Frontal cortex (tissue), 4 donors: ENCODE results near the gene AKR1A1. TPM values are rescaled to one million over a fixed set of nuclear protein-coding genes. Genes with fewer than 3 reads are reported as not detected.
"Not testable (repeated sequence)": the region's sequence is repeated elsewhere in the genome, so short reads cannot be mapped to it uniquely, and the experiment has no call there.

Experiments used
- DNase-seq, 2 donors: peaks; one replicate each; pipeline ENCODE4 v3.0.0; 2012; ENCODE audit warnings: low spot score in 2 of 2
- FAIRE-seq: peaks from 2 replicates; lab custom pipeline; 2012; peaks lifted over from hg19 to GRCh38; lab: Jason Lieb, UNC
- total RNA-seq: library from RNA; depleted of rRNA; stranded (reverse); fragments of >200 nt; gene quantifications from one replicate; pipeline ENCODE4 v1.2.3, GENCODE V29; 2014
- donor health status: control.
- donor health status: control.
- donor health status: control.

Gene AKR1A1
- total RNA-seq, 1 donor from 2014 or later: 74.6 TPM

DNA sequence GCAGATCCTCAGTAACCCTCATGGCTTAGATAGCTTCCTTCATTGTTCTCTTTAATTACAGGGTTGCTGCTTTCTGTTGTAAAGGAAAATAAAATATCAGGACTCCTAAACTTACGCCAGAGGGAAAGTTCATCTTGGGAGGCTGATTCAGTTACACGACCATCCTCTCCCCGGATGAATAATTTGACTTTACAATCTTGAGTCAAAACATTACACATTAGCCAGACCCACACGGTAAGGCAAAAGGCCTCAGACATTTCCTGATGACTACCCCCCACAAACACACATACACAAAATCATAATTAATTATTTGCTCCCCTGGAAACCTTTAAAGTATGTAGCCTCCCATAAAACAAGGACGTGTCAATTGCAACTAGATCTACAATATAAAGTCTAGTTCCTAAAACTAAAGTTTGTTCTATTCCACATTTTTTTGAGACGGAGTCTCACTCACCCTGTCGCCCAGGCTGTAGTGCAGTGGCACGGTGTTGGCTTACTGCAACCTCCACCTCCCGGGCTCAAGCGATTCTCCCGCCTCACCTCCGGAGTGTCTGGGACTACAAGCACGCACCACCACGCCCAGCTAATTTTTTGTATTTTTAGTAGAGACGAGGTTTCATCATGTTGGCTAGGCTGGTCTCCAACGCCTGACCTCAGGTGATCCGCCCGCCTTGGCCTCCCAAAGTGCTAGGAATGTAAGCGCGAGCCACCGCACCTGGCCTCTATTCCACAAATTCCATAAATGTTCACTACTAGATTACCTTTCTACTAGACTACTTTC lies 28.1 kb upstream of the AKR1A1 start:
- no peak for FAIRE-seq
- DNase-seq: no peak

DNA sequence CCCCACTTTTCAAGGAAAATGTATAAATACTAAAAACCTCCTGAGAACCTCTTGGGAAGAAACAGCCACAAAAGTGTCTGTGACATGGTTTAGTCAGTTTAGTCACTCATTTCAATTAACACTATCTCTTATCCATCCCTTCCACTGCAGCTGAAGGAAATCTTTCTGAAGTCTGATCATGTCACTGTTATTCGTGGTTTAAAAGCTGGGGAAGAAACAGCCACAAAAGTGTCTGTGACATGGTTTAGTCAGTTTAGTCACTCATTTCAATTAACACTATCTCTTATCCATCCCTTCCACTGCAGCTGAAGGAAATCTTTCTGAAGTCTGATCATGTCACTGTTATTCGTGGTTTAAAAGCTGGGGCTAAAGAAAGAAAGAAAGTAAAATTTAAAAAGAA lies 27.1 kb upstream of the AKR1A1 start:
- FAIRE-seq, DNase-seq: not testable (repeated sequence)

DNA sequence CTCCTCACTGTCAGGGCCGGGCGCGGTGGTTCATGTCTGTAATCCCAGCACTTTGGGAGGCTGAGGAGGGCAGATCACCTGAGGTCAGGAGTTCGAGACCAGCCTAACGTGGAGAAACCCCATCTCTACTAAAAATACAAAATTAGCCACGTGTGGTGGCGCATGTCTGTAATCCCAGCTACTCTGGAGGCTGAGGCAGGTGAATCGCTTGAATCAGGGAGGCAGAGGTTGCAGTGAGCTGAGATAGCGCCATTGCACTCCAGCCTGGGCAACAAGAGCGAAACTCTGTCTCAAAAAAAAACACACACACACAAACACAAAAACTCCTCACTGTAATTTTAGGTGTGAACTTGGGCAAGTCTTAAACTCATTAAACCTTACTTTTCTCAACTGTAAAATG lies 26.7 kb upstream of the AKR1A1 start:
- FAIRE-seq, DNase-seq: not testable (repeated sequence)

DNA sequence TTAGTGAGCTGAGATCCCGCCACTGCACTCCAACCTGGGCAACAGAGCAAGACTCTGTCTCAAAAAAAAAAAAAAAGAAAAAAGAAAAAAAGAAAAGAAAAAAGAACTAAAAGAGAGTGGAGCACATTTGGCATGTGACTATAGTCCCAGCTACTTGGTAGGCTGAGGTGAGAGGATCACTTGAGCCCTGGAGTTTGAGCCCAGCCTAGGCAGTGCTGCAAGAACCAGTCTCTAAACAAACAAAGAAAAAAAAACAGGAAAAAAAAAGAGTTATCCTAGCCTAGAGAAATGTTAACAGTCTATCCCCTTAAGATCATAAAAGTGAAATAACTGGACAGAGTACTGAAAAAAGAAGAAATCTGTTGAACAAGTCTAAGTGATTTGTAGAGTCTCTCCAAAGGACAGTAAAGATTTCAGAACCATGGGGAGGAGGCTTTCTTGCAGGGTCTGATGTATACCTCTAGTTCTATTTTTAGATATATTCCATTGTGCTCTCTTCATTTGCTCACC lies 24.4 kb upstream of the AKR1A1 start:
- DNase-seq (no peak), FAIRE-seq (no peak)

DNA sequence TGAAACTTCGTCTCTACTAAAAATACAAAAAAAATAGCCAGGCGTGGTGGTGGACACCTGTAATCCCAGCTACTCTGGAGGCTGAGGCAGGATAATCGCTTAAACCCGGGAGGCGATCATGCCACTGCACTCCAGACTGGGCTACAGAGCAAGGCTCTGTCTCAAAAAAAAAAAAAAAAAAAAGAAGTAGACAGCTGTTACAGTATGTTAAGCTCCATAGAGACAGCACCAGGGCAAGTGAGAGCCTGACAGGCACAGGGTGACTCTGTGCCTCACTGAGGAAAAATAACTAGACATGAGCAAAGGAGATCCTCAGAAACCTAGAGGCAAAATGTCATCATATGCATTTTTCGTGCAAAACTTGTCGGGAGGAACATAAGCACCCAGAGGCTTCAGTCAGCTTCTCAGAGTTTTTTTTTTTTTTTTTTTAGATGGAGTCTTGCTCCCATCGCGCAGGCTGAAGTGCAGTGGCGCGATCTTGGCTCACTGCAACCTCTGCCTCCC lies 19.9 kb upstream of the AKR1A1 start:
- no peak for FAIRE-seq
- no peak for DNase-seq

DNA sequence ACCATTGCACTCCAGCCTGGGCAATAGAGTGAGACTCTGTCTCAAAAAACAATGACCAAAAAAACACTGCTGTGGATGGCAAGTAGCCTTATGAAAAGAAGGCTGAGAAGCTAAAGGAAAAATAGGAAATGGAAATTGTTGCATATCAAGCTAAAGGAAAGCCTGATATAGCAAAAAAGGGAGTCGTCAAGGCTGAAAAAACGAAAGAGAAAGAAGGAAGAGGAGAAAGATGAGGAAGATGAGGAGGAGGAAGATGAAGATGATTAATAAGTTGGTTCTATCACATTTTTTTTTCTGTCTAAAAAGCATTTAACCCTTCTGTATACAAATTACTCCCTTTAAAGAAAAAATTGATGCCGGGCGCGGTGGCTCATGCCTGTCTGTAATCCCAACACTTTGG lies 18.8 kb upstream of the AKR1A1 start:
- FAIRE-seq (no peak), DNase-seq (no peak)

DNA sequence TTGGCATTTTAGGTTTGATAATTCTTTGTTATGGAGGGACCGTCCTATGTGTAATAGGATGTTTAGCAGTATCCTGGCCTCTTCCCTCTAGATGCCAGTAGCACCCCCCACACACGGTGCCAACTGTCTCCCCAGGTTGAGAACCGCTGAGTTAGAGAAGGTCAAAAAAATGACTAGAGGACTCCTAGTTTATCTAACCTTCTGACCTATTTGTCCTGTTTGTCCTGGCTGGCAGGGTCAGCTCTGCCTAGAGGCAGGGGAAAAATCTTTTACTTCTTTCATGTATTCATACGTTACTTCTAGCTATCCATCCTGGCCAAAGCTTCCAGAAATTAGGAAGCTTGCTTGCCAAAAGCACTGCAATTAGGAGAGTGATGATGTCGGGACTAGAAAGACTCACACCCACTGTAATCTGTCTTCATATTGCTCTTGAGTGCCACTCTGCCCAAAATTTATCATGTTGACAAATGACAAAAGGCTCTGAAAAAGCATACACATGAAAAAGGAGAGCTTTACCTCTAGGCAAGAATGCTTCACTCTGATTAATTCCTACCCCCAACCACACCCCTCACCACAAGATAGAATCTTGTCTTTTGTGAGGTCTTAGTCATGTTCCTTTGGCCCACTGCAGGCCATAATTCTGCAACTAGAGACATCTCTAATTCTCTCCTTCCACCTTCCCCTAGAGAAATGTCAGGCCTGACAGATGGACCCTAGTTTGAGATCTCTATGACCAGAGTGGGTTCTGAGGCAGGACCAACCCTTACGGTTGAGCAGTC lies 14.4 kb upstream of the AKR1A1 start:
- FAIRE-seq (no peak), DNase-seq (no peak)

DNA sequence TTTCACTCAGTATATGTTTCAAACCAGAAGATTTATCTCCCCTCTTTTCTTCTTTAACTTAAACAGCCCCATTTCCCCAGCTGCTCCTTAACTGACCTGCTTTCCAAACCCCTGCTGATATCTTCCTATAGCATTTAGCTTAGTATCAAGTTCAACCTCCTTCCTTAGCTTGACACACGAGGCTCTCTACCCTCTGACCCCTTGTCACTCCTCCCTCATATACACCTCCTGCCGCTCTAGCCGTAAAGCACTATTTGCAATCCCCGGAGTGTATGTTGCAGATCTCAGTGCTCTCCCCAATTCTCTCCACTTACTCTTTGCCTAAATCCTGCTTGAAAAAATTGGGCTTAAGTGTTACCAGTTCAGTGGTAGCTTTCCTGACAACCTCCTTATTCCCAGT lies 13.7 kb upstream of the AKR1A1 start:
- DNase-seq (no peak), FAIRE-seq (no peak)

DNA sequence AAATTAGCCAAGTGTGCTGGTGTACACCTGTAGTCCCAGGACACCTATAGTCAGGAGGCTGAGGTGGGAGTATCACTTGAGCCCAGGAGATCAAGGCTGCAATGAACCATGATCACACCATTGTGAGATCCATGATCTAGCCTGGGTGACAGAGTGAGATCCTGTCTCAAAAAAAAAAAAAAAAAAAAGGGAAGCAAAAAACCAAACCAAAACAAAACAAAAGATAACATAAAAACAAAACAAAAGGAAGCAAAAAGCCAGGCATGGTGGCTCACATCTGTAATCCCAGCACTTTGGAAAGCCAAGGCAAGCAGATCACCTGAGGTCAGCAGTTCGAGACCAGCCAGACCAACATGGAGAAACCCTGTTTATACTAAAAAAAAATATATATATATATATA lies 9.4 kb upstream of the AKR1A1 start:
- FAIRE-seq (no peak), DNase-seq (no peak)

DNA sequence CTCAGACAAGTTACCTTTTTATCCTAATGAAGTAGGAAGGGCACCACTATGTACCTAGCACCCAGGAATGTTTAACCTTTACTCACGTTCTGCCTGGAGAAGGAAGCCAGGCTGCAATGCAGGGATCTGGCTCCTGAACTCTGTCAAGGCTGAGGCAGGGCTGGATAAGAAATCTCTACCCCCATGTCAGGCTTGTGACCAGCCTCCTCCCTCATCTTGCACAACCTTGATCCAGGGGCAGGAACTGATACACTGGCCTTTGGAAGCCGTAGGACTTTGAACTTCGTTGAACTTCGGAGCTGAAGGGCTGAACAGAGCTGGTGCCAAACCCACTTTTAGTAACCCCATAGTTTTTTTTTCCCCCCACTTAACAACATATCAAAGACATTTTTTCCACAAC lies 8.0 kb upstream of the AKR1A1 start:
- DNase-seq (no peak), FAIRE-seq (no peak)

DNA sequence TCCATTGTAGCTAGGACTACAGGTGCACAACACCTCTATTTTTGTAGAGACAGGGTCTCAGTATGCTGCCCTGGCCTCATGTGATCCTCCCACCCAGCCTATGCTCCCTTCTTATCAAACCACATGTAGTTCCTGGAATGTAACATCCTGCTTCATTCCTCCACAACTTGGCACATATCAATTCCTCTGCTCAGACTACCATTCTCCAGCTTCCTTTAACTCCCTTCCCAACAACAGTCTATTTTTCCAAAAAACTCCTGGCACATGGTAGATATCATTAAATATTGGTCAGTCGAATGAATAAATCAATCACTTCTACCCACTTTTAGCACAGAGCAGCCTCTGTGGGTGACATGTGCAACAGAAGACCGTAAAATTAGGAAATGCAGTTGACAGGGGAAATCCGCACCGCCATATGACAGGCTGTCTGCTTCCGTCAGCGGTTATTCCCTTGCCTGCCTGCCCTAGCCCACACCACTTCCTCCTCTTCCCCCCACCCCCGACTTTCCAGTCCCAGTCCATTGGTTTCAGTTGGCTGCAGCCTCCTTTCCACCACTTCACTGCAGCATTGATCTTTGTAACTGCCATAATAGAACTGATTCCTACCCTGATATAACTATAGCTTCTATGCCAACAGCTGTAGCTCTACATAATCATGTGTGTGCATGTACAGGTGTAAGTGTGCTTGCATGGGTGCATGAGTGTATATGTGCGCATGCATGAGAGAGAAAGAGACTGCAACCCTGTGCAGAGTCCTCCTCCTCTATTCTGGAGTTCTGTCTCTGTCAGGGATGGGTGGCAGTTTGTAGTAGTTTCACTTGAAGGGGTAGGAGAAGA lies 6.8 kb upstream of the AKR1A1 start:
- FAIRE-seq (no peak), DNase-seq (no peak)

DNA sequence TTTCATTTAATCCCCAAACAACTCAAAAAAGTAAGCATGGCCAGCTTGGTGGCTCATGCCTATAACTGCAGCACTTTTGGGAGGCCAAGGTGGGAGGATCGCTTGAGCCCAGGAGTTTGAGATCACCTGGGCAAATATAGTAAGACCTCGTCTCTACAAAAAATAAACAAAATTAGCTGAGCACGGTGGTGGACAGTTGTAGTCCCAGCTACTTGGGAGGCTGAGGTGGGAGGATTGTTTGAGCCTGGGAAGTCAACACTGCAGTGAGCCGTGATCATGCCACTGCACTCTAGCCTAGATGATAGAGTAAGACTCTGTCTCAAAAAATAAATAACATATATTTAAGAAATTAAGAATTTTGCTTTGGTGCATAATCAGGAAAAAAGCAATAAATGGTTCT lies 6.1 kb upstream of the AKR1A1 start:
- no peak for DNase-seq
- FAIRE-seq: no peak

DNA sequence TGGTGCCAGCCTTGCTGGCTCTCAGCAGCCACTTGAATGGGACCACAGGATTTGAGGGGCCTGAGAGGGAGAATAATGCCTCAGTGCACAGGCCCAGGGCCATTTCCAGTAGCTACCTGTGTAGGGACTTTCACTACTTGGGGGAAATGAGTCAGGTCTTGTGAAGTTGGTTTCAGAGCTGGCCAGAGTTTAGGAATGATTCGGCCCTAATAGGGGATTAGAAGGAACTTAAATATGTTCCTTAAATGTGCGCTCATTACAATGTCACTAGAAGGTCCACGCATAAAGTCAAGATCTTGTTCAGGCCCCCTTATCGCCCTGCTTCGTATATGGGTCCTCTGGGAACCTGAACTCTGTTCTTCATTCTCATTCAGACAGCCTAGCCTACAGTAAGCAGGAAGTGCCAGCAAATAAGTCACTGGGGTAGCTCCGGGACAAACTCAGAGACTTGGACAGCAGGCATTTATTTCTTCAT lies 5.6 kb upstream of the AKR1A1 start:
- no peak for DNase-seq
- no peak for FAIRE-seq

DNA sequence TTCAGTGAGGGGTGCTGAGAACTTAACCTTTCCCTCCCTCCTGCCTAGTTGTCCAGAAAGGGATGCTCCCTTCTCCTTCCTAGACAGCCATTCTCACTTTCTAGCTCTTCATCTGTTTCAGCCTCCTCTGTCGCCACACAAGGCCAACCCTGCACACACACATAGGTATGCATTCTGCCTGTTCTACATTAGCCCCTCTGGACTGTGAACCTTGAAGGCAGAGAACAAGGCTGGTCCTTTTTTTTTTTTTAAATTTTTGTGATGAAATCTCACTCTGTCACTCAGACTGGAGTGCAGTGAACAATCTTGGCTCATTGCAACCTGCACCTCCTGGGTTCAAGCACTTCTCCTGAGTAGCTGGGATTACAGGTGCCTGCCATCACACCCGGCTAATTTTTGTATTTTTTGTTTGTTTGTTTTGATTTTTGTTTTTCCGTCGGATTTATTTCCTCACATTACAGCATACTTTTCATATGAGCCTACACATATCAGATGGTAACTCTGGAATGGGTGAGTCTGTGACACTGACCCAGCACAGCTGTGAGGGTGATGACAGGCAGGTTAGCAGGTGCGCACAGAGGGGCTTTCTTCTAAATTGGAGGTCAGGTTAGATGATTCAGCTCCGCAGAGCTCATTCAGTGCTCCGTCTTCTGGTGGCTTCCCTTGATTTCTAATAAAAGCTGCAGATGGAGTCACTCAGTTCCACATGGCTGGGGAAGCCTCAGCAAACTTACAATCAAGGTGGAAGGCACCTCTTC lies 4.9 kb upstream of the AKR1A1 start:
- FAIRE-seq (no peak), DNase-seq (no peak)

DNA sequence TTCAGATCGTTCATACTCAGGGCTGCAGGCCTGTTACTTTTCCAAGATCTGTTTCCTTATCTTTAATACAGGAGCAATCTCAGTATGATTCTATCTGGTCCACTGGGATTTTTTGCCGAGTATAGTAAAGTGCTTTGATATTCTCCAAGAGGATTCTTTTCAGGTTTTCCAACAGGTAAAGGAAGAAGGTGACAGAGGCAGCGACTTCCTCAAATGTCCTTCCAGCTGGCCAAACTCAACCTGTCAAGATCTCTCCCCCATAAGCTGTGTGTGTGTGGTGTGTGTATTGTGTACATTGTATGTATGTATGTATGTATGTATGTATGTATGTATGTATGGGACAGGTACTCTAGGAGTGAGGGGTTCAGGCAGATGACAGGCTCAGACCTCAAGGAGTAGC lies 1.1 kb downstream of the AKR1A1 start:
- FAIRE-seq (no peak), DNase-seq (no peak)

DNA sequence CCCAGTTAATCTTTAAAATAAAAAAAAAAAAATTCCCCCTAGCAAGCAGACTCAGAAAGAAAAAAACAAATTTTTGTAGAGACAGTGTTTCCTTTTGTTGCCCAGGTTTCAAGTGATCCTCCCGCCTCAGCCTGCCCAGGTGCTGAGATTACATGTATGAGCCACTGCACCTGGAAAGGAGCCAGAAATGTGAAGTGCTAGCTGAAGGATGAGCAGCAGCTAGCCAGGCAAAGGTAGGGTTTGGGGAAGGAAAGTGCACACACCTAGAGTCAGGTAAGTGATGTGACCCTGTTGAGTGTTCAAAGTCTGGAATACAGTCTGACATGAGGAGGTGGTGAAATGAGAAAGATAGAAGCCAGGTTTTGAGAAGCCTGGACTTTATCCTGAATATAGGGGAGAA lies 1.7 kb downstream of the AKR1A1 start:
- no peak for FAIRE-seq
- no peak for DNase-seq

DNA sequence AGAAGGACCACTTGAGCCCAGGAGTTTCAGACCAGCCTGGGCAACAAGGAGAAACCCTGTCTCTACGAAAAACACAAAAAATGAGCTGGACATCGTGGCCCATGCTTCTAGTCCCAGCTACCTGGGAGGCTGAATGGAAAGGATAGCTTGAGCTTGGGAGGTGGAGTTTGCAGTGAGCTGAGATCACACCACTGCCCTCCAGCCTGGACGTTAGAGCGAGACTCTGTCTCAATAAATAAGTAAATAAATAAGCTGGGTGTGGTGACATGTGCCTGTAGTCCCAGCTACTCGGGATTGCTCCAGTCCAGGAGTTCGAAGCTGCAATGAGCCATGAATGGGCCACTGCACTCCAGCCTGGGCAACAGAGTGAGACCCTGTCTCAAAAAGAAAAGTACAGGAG lies 3.6 kb downstream of the AKR1A1 start:
- DNase-seq: no peak
- FAIRE-seq: no peak

DNA sequence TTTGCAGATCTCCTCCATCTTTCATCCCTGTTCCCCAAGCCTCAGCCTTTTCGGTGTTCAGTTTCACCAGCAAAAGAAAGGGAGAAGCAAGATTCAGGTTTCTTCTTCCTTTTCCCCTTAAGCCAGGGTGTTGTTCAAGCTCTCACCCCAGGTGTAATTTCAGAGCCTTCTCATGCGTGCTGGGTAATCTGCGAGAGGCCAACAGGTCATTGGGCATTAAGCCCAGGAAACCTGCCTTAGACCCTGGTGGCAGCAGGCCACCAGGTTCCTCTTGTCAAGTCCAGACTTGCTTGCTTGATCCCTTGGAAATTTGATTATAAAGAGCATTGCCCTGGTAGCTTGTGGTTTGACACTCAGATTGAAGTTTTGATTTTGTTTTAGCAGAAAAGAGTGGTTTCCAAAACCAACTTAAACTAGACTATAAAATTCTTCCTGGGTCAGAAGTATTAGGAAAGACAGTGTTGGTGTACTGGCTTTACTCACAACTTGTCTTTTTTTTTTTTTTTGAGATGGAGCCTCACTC lies 6.9 kb downstream of the AKR1A1 start:
- FAIRE-seq (no peak), DNase-seq (no peak)

DNA sequence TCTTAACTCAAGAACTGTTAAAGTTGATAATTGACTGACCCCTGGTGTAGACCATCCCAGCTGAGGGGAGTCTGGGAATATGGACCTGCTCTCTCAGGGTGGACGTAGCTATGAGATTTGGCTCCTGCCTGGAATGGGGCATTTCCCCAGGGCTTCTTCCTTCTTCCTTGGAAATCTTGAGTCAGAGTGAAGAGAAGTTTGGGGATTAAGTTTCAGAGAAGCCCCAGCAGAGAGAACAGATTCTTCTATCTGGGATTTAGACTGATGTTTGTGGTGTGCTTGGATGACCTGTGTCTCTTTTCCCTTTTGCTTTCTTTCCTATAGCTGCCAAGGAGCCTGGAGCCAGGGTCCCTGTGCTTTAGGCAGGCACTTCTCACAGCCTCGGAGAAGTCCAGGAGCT lies 13.2 kb downstream of the AKR1A1 start:
- FAIRE-seq: no peak
- no peak for DNase-seq
